ENCODE measurements around the gene STOM. TPM values are rescaled to one million over a fixed set of nuclear protein-coding genes. Genes with fewer than 3 reads are reported as not detected.
"Not testable (repeated sequence)": the region's sequence is repeated elsewhere in the genome, so short reads cannot be mapped to it uniquely, and the experiment has no call there.

STOM gene
- total RNA-seq, 1 experiment from 2014 or later, result 5.5 TPM

- BruUV-seq (replicated peaks), result no TSS peak
- CTCF ChIA-PET, result no interaction called here
Measured at GRCh38 chr9:121292801-121293241, 77.2 kb downstream of the STOM start.

GRCh38 chr9:121292051-121292450 is 78.0 kb downstream of the STOM start:
- no peaks in the 10 kb centered on the region for H3F3A ChIP-seq (ENCODE audit: low read length, unreplicated experiment)
- no peaks in the 10 kb centered on the region for H3K79me2 ChIP-seq (ENCODE audit: low read length)
- H3K9me3 ChIP-seq (ENCODE audit: low read length), result no peaks in the 10 kb centered on the region
- no peak for TF ChIP-seq EZH2 (IDR thresholded peaks at IDR 0.05; ENCODE audit: low read length, unreplicated experiment)
- no peak for TF ChIP-seq CTCF (conservative IDR thresholded peaks at IDR 0.05; ENCODE audit: low read depth, low read length)
- no peak for TF ChIP-seq EZH2phosphoT487 (IDR thresholded peaks at IDR 0.05; ENCODE audit: borderline replicate concordance, low read length)
- no peaks in the 10 kb centered on the region for H4K20me1 ChIP-seq (ENCODE audit: low read length)
- ChIA-PET POLR2A (ENCODE audit: unreplicated experiment) (no interaction called here), CTCF (no interaction called here)
- H3K4me2 ChIP-seq (ENCODE audit: low read length), result no peak overlapping the region
- H3K27ac ChIP-seq (ENCODE audit: low read length), result no peak overlapping the region
- ATAC-seq (no peak), DNase-seq (no peak)
- H3K9ac ChIP-seq (ENCODE audit: low read length), result no peak overlapping the region
- H3K4me1 ChIP-seq (ENCODE audit: insufficient read depth, low read length), result peaks cover 18% of the 10 kb centered on the region
- no peaks in the 10 kb centered on the region for H3K36me3 ChIP-seq (ENCODE audit: low read depth, low read length)
- intact Hi-C loops (cut with micrococcal nuclease), result no loop called here
- no peaks in the 10 kb centered on the region for H3K27me3 ChIP-seq (ENCODE audit: low read length)
- BruUV-seq (replicated peaks), result no TSS peak
- H3K4me3 ChIP-seq (ENCODE audit: low read length), result no peak overlapping the region
- H2AFZ ChIP-seq (ENCODE audit: low read length), result no peak overlapping the region
- H3K9me2 ChIP-seq (replicated peaks; ENCODE audit: low read length), result no peaks in the 10 kb centered on the region

More at GRCh38 chr9:121292801-121293241, 77.2 kb downstream of the STOM start:
- Histone ChIP-seq H3K27me3 (ENCODE audit: low read length) (no peaks in the 10 kb centered on the region), H3K9ac (ENCODE audit: low read length) (no peak overlapping the region), H3K36me3 (ENCODE audit: low read depth, low read length) (no peaks in the 10 kb centered on the region), H3F3A (ENCODE audit: low read length, unreplicated experiment) (no peaks in the 10 kb centered on the region), H3K27ac (ENCODE audit: low read length) (no peak overlapping the region), H2AFZ (ENCODE audit: low read length) (no peak overlapping the region), H3K4me2 (ENCODE audit: low read length) (no peak overlapping the region), H3K9me2 (replicated peaks; ENCODE audit: low read length) (no peaks in the 10 kb centered on the region), H4K20me1 (ENCODE audit: low read length) (no peaks in the 10 kb centered on the region), H3K4me1 (ENCODE audit: insufficient read depth, low read length) (peaks cover 11% of the 10 kb centered on the region), H3K79me2 (ENCODE audit: low read length) (no peaks in the 10 kb centered on the region), H3K9me3 (ENCODE audit: low read length) (no peaks in the 10 kb centered on the region), H3K4me3 (ENCODE audit: low read length) (no peak overlapping the region)
- ATAC-seq (no peak), DNase-seq (no peak)
- POLR2A ChIA-PET (ENCODE audit: unreplicated experiment), result no interaction called here
- TF ChIP-seq EZH2 (IDR thresholded peaks at IDR 0.05; ENCODE audit: low read length, unreplicated experiment) (no peak), CTCF (conservative IDR thresholded peaks at IDR 0.05; ENCODE audit: low read depth, low read length) (no peak), EZH2phosphoT487 (IDR thresholded peaks at IDR 0.05; ENCODE audit: borderline replicate concordance, low read length) (no peak)
- intact Hi-C loops (cut with micrococcal nuclease), result no loop called here

DNA sequence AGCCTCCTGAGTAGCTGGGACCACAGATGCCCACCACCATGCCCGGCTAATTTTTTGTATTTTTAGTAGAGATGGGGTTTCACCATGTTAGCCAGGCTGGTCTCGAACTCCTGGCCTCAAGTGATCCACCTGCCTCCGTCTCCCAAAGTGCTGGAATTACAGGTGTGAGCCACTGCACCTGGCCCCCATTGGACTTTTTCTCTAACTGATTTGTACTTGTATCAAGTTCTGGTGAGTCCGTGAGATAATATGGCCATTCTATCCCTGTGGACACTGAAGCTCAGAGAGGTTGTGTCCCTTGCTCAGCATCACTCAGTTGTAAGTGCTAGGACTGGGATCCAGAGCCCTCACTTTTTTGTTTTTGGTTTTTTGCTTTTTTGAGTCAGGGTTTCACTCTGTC is 78.5 kb downstream of the STOM start:
- H3K9me3 ChIP-seq (ENCODE audit: low read length); H3K27ac ChIP-seq (ENCODE audit: low read length); H3K4me3 ChIP-seq (ENCODE audit: low read length); H3F3A ChIP-seq (ENCODE audit: low read length, unreplicated experiment); H3K9me2 ChIP-seq (replicated peaks; ENCODE audit: low read length); H3K4me2 ChIP-seq (ENCODE audit: low read length); H3K79me2 ChIP-seq (ENCODE audit: low read length); H2AFZ ChIP-seq (ENCODE audit: low read length); ATAC-seq; H3K9ac ChIP-seq (ENCODE audit: low read length); BruUV-seq (replicated peaks); POLR2A ChIA-PET (ENCODE audit: unreplicated experiment); H3K27me3 ChIP-seq (ENCODE audit: low read length); DNase-seq; CTCF ChIA-PET; H3K36me3 ChIP-seq (ENCODE audit: low read depth, low read length); intact Hi-C loops (cut with micrococcal nuclease); H4K20me1 ChIP-seq (ENCODE audit: low read length): not testable (repeated sequence)
- peaks cover 22% of the 10 kb centered on the region for H3K4me1 ChIP-seq (ENCODE audit: insufficient read depth, low read length)
